Activated CD4-positive, CD25-positive, alpha-beta regulatory T cell (primary cell): ENCODE results near the gene FDX2.
A peak's percentile ranks its signal among the peaks of the same experiment; 100 is the strongest.
"Not testable (repeated sequence)": the region's sequence is repeated elsewhere in the genome, so short reads cannot be mapped to it uniquely, and the experiment has no call there.

Experiments
- DNase-seq, 4 experiments: peaks; one replicate each; lab custom pipeline; 2025; lab: John Stamatoyannopoulos, UW

The FDX2 gene

GRCh38 chr19:10315335-10316214 lies at the start of gene FDX2:
TSS of gene FDX2 (minus strand) at chr19:10316015. CDS start at chr19:10315996, 19 bp downstream.
- peak; percentile 77 to 86 (median 81) for DNase-seq

GRCh38 chr19:10365518-10365917 lies 49.7 kb upstream of the FDX2 start:
- DNase-seq = no peak

GRCh38 chr19:10364644-10365043 lies 48.8 kb upstream of the FDX2 start:
- DNase-seq = no peak

- no peak for DNase-seq
Measured at GRCh38 chr19:10363789-10364281, 48.0 kb upstream of the FDX2 start.

GRCh38 chr19:10362259-10362658 lies 46.4 kb upstream of the FDX2 start:
- DNase-seq = no peak

GRCh38 chr19:10361569-10362011 lies 45.8 kb upstream of the FDX2 start:
- DNase-seq = no peak

- DNase-seq = no peak
Measured at GRCh38 chr19:10356431-10356830, 40.6 kb upstream of the FDX2 start.

- no peak for DNase-seq
Measured at GRCh38 chr19:10353793-10354391, 38.1 kb upstream of the FDX2 start.

- no peak for DNase-seq
Measured at GRCh38 chr19:10352764-10353671, 37.2 kb upstream of the FDX2 start.

GRCh38 chr19:10346509-10346908 lies 30.7 kb upstream of the FDX2 start:
- DNase-seq = no peak

GRCh38 chr19:10344780-10345179 lies 29.0 kb upstream of the FDX2 start:
- DNase-seq = no peak

- no peak for DNase-seq
Measured at GRCh38 chr19:10343495-10343894, 27.7 kb upstream of the FDX2 start.

- DNase-seq = no peak
Measured at GRCh38 chr19:10339977-10340376, 24.2 kb upstream of the FDX2 start.

- peak; percentile 23 to 48 (median 36) for DNase-seq
Measured at GRCh38 chr19:10339380-10339960, 23.7 kb upstream of the FDX2 start, which contains the start of gene ICAM3. TSS of gene ICAM3 (minus strand) at chr19:10339624. CDS start at chr19:10339614, 10 bp downstream.

GRCh38 chr19:10338940-10339339 lies 23.1 kb upstream of the FDX2 start:
- DNase-seq = no peak

GRCh38 chr19:10336725-10337124 lies 20.9 kb upstream of the FDX2 start:
- not testable (repeated sequence) for DNase-seq

- DNase-seq = no peak
Measured at GRCh38 chr19:10335352-10335985, 19.7 kb upstream of the FDX2 start.

GRCh38 chr19:10334588-10335351 lies 19.0 kb upstream of the FDX2 start:
- DNase-seq = peak in 1 of 4 experiments; percentile 18

GRCh38 chr19:10333758-10334587 lies 18.2 kb upstream of the FDX2 start:
- DNase-seq = no peak
